Transverse colon (tissue), 4 donors: ENCODE measurements around the gene GPR156. TPM values are rescaled to one million over a fixed set of nuclear protein-coding genes. Genes with fewer than 3 reads are reported as not detected.

Source experiments
- DNase-seq: peaks from one replicate; pipeline ENCODE4 v3.0.0-alpha.2; 2019
- H3K27ac ChIP-seq, 4 donors: fragments of 200-600 bp; sonication (generic); 2 replicates each; pipeline ENCODE4 v1.5.1; 2016 to 2018; ENCODE audit warnings: inconsistent platforms in 4 of 4
- H3K27me3 ChIP-seq: fragments of 200-600 bp; sonication (generic); 2 replicates; pipeline ENCODE4 v1.5.1; 2017; ENCODE audit warnings: inconsistent platforms
- H3K36me3 ChIP-seq, 4 donors: fragments of 200-600 bp; sonication (generic); 2 replicates each; pipeline ENCODE4 v1.5.1; 2017 to 2019; ENCODE audit warnings: inconsistent platforms in 4 of 4
- H3K4me1 ChIP-seq, 4 donors: fragments of 200-600 bp; sonication (generic); 2 replicates each; pipeline ENCODE4 v1.5.1; 2017 to 2020; ENCODE audit warnings: inconsistent platforms in 4 of 4
- H3K4me3 ChIP-seq, 4 donors: fragments of 200-600 bp; sonication (generic); 1 replicate in 1 of 4; 2 replicates in 3 of 4; pipeline versions ENCODE4 v1.5.1 to v1.6.1; 2017 to 2019; ENCODE audit warnings: inconsistent platforms in 4 of 4
- H3K9me3 ChIP-seq, 2 donors: fragments of 200-600 bp; sonication (generic); 2 replicates each; pipeline ENCODE4 v1.5.1; 2017 to 2019; ENCODE audit warnings: inconsistent platforms in 2 of 2
- CTCF ChIP-seq, 5 experiments: fragments of 200-600 bp in 3 of 5; fragments of 450-650 bp in 2 of 5; sonication (generic) in 3 of 5; IDR thresholded peaks; 1 replicate in 2 of 5; 2 replicates in 3 of 5; pipeline ENCODE4 v1.5.1; 2016 to 2017; ENCODE audit warnings: antibody characterized with exemption in 5 of 5, inconsistent platforms in 3 of 5, mild to moderate bottlenecking in 2 of 5, moderate library complexity in 1 of 5
- EP300 ChIP-seq: sonication (generic); formaldehyde crosslinking; IDR thresholded peaks from one replicate; pipeline ENCODE4 v1.6.1; 2017; ENCODE audit warnings: antibody characterized with exemption, low read depth
- POLR2A ChIP-seq: fragments of 450-650 bp; IDR thresholded peaks from one replicate; pipeline ENCODE4 v1.6.1; 2016; ENCODE audit warnings: antibody characterized with exemption, mild to moderate bottlenecking, moderate library complexity
- POLR2AphosphoS5 ChIP-seq, 3 donors: sonication (generic); formaldehyde crosslinking; IDR thresholded peaks; one replicate each; pipeline ENCODE4 v1.6.1; 2016; ENCODE audit warnings: antibody characterized with exemption in 3 of 3
- WGBS, 2 donors: methylation state at CpG; one replicate each; pipeline ENCODE4 v1.1.5; 2018; ENCODE audit warnings: low coverage in 1 of 2; 5-methylcytosine and 5-hydroxymethylcytosine counted together
- in situ Hi-C, 4 donors: fragments of 200-750 bp; cut with MboI; loops; one replicate each; pipeline versions ENCODE4 v1.15.0 to v1.15.1; 2017; ENCODE audit warnings: low sequenced_read_pairs in 3 of 4, low pct_ligation_motif_present in 1 of 4, low pct_unique_long_range_greater_than_20kb in 1 of 4
- intact Hi-C: fragments of 100-400 bp; cut with DNase I; formaldehyde crosslinking; loops from one replicate; pipeline ENCODE4 v1.15.1; 2023; ENCODE audit warnings: low total_unique reads
- small RNA-seq, 4 donors: library from RNA; depleted of rRNA; stranded (forward); fragments of <200 nt; gene quantifications; one replicate each; pipeline ENCODE3, GENCODE V24; 2016
- total RNA-seq, 4 donors: library from RNA; depleted of rRNA; stranded (reverse); fragments of >200 nt; gene quantifications; one replicate each; pipeline ENCODE4 v1.1.0, GENCODE V29; 2016

The GPR156 gene
- total RNA-seq, 4 donors from 2014 or later: 0.27 to 0.48 TPM; not detected in 2

DNA sequence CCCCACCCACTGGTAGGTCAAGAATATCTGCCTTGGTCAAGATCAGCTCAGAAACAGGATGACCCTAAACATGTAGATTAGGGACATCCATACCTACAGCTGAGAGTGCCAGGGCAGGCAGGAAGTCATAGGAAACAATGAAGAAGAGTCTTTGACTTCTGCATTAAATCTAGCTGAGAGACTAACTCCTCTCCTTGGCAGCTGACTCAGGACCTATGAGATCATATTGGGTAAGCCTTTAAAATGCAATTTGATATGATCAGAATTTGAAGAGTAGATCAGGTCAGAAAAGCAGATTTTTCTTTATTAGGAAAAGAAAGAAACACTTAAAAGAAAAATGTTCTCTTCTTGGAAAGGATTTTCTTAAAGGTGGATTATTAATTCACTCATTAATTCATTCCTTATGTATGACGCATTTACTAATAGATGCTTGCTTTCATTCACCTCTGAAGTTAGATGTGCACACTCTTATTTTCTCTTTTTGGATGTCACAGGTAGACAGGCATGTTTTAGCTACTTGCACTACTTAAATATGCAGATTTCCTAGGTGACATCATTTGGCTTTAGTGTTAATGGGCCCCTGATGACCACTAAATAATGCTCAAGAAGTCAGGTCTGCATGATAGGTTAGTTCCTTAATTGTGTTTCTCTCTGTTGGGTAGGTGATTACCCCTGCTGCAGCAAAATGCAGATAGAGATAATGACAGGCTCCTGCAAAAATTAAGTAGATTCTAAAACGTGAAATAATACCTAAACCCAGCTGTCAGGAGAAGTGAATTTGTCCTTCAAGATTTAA is 155.1 kb downstream of the GPR156 start:
- Histone ChIP-seq H3K4me3 (no peak overlapping the region), H3K9me3 (no peaks in the 10 kb centered on the region), H3K27ac (no peak overlapping the region), H3K27me3 (no peaks in the 10 kb centered on the region), H3K36me3 (no peaks in the 10 kb centered on the region), H3K4me1 (no peaks in the 10 kb centered on the region)
- in situ Hi-C loops: no loop called here
- 86 to 91% methylated on average over 2 of the region's 2 CpGs for WGBS, 2 donors
- DNase-seq: no peak
- TF ChIP-seq POLR2AphosphoS5 (IDR thresholded peaks at IDR 0.05) (no peak), CTCF (IDR thresholded peaks at IDR 0.05) (no peak), POLR2A (no peak), EP300 (no peak)
- intact Hi-C loops: no loop called here

DNA sequence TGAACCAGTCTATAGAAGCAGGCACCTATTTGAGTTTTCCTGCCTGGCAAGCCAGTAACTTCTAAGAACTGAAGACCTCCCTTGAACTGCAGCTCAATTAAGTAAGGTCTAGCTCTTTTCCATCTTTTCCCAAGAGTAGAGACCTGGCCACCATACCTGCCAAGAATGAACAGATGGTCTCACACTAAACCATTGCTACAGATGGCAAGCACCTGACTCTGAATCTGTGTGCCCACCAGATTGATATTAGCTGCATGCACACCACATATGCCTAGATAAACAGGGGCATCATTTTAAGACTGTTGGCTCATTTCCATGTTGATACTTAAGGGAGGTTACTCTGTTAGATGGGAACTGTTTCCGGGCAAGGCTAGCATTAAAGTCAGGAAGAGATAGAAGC is 156.0 kb downstream of the GPR156 start:
- in situ Hi-C loops (no loop called here), intact Hi-C loops (no loop called here)
- DNase-seq: no peak
- Histone ChIP-seq H3K27ac (no peak overlapping the region), H3K27me3 (no peaks in the 10 kb centered on the region), H3K4me1 (no peaks in the 10 kb centered on the region), H3K4me3 (no peak overlapping the region), H3K36me3 (no peaks in the 10 kb centered on the region), H3K9me3 (no peaks in the 10 kb centered on the region)
- TF ChIP-seq EP300 (no peak), CTCF (IDR thresholded peaks at IDR 0.05) (no peak), POLR2AphosphoS5 (IDR thresholded peaks at IDR 0.05) (no peak), POLR2A (no peak)
- WGBS, 2 donors: 67 to 79% methylated on average over 1 of the region's 1 CpG

DNA sequence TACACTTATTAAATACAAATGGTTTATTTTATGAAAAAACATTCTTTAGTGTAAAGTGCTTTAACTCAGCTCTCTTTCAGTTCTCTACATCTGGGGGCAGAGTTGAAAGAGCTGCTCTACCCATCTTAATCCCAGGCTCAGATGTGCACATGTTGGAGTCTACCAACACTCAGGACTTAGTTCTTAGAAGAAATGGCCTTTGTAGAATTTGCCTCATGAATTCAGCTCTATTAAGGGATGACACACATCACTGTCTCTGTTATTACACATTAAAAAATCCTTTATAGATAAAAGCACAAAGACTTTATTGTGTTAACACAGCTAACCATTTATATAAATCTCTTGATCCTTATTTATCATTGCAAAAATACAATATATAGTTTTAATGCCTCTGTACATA is 159.0 kb downstream of the GPR156 start:
- in situ Hi-C loops (no loop called here), intact Hi-C loops (no loop called here)
- H3K36me3 ChIP-seq: no peaks in the 10 kb centered on the region
- H3K27me3 ChIP-seq: no peaks in the 10 kb centered on the region
- TF ChIP-seq CTCF (IDR thresholded peaks at IDR 0.05): no peak
- no peak for TF ChIP-seq POLR2AphosphoS5 (IDR thresholded peaks at IDR 0.05)
- TF ChIP-seq POLR2A: no peak
- no peak for TF ChIP-seq EP300
- no peak for DNase-seq
- no peak overlapping the region for H3K27ac ChIP-seq
- no peaks in the 10 kb centered on the region for H3K4me1 ChIP-seq
- no peaks in the 10 kb centered on the region for H3K9me3 ChIP-seq
- no peak overlapping the region for H3K4me3 ChIP-seq

DNA sequence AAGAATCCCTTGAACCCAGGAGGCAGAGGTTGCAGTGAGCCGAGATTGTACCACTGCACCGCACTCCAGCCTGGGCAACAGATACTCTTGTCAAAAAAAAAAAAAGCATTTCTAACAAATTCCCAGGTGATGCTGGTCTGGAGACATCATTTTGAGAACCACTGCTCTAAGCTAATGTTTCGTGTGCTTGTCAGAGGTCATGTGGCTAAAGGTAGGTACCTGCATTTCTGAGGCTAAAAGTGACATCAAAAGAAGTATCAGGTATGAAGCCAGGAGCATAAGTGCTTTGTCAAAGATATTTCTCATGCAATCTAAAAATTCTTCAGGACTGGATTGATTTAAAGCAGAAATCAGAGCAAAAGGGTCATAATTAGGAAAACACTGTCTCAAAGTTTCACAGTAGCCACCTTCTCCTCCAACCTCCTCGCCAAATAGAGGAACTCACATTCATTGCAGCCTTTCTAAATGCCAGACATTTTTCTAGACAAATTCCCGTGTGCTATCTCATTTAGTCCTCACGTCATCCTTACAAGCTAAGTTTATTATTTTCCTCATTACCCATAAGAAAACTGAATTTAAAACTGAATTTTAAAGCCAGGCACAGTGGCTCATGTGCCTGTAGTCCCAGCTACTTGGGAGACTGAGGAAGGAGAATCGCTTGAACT is 165.0 kb downstream of the GPR156 start:
- H3K9me3 ChIP-seq: peaks cover 4 to 5% of the 10 kb centered on the region in 2 donors
- intact Hi-C loops: no loop called here
- no peaks in the 10 kb centered on the region for H3K36me3 ChIP-seq
- no peaks in the 10 kb centered on the region for H3K27me3 ChIP-seq
- 91 to 92% methylated on average over 6 to 7 of the region's 7 CpGs for WGBS, 2 donors
- H3K4me1 ChIP-seq: no peaks in the 10 kb centered on the region
- no peak for DNase-seq
- no peak overlapping the region for H3K4me3 ChIP-seq
- H3K27ac ChIP-seq: no peak overlapping the region
- in situ Hi-C loops: no loop called here
- TF ChIP-seq POLR2AphosphoS5 (IDR thresholded peaks at IDR 0.05) (no peak), POLR2A (no peak), CTCF (IDR thresholded peaks at IDR 0.05) (no peak), EP300 (no peak)

Small RNA genes lying within 50 kb of the gene (small RNA-seq; reads per million reads assigned to genes)
- gene RF00019 (0 reads per million in 4 donors), gene RN7SL397P (0 reads per million in 4 donors)

Other genes with a start within 250 kb of the GPR156 start
- 10 to 100 TPM; 14.7 to 35.9 (median 24.2) TPM for gene GSK3B, start 190.8 kb downstream of the GPR156 start, total RNA-seq
- 10 to 100 TPM in 3 of 4 donors, 1 to 10 TPM in 1; 7.9 to 23.2 (median 15.2) TPM for gene LRRC58, start 64.1 kb upstream of the GPR156 start, total RNA-seq
- gene FSTL1, start 165.8 kb upstream of the GPR156 start, total RNA-seq: 100 to 1,000 TPM in 1 of 4 donors, 10 to 100 TPM in 3; 81.2 to 106 (median 91.8) TPM